NCI-H526 (cell line): ENCODE measurements around the gene HOMER2.
"Not testable (repeated sequence)": the region's sequence is repeated elsewhere in the genome, so short reads cannot be mapped to it uniquely, and the experiment has no call there.

Experiments used
- DNase-seq, 2 experiments: peaks; one replicate each; lab custom pipeline; 2025; lab: John Stamatoyannopoulos, UW

Gene HOMER2

GRCh38 chr15:82894971-82895520 lies 57.5 kb downstream of the HOMER2 start:
- no peak for DNase-seq

DNA sequence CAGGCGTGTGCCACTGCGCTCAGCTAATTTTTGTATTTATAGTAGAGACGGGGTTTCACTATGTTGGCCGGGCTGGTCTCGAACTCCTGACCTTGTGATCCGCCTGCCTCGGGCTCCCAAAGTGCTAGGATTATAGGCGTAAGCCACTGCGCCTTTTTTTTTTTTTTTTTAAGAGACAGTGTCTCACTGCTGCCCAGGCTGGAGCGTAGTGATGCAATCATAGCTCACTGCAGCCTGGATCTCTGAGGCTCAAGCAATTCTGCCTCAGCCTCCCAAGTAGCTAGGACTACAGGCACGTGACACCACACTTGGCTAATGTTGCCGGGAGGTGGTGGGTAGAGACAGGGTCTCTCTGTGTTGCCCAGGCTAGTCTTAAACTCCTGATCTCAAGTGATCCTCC lies 59.0 kb downstream of the HOMER2 start:
- not testable (repeated sequence) for DNase-seq

- no peak for DNase-seq
These were observed 59.9 kb downstream of the HOMER2 start for GRCh38 chr15:82892573-82892972.

- no peak for DNase-seq
These were observed 61.5 kb downstream of the HOMER2 start for GRCh38 chr15:82890995-82891390.

DNA sequence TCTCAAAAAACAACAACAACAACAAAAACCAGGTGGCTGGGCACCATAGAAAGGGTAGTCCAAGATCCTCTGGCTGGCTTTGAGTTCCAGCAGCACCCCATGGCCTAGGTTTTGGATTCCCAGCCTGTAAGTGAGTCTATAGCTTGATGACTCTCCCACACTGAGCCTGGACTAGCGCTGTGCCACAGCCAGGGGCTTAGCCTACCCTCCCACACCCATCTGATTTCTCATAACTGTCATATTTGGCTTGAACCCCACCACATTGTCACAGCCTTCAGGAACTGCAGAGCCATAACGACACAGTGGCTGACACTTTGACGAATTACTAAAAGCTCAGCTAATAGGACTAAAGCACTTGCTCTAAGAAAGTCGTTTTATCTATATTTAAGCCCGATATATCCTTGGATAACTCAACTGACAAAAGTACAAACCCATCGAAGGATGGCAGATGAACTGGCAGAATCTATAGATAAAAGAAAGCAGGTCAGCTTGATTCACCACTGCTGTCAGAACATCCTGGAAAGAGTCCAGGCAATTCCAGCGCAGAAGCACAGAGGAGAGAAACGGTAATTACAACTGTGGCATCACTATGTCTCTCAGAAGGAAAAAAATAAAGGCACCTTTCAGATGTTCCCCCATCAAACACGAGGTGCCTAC lies 62.1 kb downstream of the HOMER2 start:
- DNase-seq, result no peak

DNA sequence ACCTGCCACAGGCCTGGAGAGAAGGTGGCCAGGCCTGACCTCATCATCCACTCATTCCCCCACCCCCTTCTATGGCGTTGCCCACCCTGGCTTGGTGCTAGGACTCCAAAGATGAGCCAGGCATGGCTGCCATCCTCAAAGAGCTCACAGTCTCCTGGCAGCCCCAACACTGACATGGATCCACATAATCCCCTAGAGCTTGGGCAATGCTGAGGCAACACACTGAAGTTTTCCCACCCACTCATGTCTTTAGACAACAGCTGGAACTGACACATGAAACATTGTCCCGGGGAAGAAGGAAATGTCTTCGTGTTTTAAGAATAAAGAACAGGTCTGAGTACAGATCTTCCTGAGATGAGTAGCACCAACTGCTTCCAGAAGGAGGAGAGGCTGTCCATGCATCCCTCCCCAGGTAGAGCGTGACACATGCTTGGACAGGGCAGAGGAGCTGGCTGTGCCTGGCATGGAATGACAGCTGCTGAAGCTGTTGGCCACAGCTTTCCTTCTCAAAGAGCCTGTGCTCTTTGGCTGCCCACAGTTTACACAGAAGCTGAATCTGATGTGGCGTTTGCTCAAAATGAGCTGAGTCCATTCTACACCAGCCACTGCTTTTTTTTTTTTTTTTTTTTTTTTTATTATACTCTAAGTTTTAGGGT lies 70.1 kb downstream of the HOMER2 start:
- DNase-seq, result no peak

DNA sequence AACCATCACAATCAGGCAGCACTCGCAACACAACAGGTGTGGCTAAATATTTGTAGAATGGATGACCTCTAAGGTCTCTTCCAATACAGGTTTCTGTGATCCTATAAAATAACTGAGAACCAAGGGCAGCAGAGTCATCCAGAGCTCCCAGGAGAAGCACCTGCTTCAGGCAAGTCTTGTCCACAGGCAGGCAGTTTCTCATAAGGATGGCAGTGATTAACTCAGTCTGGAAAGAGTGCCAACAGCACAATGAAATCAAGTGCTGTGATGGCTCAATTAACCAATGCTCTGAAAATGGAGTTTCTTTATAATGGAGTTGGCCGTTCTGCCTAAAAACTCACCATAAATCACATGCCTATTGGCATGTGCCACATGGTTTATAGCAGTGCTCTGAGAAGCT lies 70.8 kb downstream of the HOMER2 start:
- DNase-seq, result no peak

DNA sequence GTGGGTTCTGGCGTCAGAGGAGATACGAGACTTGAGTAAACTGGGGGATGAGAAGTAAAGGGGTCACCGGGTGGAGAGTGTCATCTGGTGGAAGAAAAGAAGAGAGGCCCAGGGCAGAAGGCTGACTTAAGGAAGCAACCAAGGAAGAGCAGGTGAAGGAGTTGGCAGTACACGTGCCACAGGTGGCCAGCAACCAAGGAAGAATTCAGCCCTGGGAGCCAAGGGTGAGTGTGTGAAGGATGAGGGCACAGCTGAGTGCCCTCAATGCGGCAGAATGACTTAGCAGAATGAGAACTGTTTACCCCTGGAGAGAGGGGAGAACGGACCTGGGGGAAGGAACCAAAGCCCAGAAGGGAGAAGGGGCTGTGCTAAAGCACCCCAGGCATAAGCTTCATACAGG lies 71.8 kb downstream of the HOMER2 start:
- DNase-seq, result no peak

DNA sequence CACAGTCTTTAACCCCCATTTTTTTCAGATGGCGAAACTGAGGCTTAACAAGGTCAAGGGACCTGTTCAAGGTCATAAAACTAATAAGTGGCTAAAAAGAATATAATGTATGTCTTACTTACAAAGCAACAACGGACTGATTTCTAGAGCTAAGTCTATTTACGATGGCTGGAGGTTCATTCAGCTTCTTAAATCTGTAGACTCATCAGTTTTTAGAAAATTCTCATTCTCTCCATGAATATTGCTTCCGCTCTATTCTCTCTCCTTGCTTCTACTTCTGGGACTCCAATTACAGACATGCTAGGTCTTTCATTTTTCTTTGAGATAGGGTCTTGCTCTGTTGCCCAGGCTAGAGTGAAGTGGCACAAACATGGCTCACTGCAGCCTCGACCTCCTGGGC lies 74.2 kb downstream of the HOMER2 start:
- no peak for DNase-seq

GRCh38 chr15:82877825-82878224 lies 74.7 kb downstream of the HOMER2 start:
- no peak for DNase-seq

DNA sequence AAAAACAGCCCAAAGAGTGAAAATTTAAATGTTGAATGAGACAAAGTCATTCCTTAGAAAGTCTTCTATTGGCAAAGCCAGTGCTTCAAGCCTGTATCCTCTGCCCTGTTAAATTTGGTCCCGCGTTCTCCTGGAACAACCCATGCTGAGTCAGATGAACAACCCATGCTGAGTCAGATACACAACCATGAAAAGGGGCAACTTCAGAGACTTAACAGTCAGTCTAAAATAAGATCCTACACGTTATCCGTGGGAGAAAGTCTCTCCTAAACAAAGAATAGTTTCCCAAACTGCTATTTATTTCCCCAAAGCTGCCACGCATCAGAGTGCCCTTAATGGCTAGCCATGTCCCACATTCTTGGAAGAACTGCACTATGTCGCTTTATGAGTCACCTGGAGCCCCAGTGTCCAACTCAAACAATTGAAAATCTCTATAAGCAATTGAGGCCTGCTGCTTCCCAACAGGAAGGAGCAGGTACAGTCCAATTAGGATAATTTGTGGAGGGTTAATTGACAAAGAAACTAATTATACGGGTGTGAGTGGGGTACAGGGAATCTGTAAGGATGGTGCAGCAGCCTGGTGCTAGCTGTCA lies 77.0 kb downstream of the HOMER2 start:
- DNase-seq, result no peak

DNA sequence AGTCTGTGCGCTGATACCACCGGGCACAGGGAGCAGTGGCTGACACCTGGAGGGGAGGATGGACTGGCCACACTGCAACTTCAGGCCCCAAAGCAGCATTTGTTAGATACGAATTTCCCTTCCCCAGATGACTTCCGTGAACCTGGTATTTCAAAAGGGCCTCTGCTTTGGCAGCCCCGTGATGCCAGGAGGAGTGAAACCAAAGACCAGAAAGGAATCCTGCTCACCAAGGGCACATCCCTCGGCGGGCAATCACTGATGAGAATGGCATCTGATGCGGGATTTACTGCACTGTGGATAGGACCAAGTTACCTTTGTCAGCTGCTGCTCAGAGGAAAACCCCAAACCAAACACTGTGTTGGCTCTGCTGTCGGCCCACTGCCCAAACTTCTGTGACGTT lies 77.6 kb downstream of the HOMER2 start:
- no peak for DNase-seq

DNA sequence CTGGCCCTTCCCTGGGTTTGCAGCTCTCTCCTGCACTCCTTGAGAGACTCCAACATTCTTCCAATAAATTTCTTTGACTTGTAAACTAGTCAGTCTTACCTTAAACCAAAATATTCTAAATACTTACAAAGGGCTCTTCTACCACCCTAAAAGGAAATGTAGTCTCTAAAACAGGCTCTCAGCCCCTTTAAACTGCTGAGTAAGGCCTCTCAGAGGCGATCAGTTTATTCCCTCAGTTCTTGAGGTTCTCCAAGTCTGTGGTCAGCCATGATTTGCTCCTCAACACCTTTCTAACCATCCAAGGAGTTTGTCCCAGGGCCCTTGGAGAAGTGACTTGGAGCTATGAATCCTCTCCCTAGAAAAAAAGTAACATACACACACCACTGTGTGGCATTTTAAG lies 78.3 kb downstream of the HOMER2 start:
- DNase-seq, result no peak

- DNase-seq, result no peak
These were observed 79.4 kb downstream of the HOMER2 start for GRCh38 chr15:82873000-82873680.

GRCh38 chr15:82871832-82872484 lies 80.6 kb downstream of the HOMER2 start:
- no peak for DNase-seq

- no peak for DNase-seq
These were observed 81.2 kb downstream of the HOMER2 start for GRCh38 chr15:82871358-82871757.

DNA sequence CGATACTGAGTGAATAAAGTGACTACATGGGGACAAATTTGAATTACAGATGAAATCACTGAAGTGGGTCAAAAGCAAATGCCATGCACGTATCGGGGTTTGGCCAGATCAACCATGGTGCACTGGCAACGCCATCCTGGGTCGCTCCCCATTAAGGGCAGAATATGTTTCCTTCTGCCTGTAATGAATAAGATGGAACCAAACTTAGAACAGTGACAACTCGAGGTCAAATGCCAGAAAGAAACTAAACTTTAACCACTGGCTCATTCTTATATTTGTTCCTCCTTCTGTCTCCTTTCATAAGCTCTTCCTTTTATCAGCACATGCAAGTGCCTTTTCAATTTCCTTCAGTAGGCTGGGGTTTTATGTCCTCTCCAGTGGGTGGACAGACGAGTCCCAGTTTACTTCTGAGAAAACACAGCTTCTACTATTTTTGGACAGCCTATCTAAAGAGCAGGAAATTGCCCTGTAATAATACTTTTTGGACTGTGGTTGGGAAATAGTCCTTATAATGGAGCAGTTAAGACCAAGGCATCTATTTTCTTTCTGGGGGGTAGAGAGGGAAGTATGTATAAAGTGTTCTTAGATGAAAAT lies 81.7 kb downstream of the HOMER2 start:
- DNase-seq, result no peak

DNA sequence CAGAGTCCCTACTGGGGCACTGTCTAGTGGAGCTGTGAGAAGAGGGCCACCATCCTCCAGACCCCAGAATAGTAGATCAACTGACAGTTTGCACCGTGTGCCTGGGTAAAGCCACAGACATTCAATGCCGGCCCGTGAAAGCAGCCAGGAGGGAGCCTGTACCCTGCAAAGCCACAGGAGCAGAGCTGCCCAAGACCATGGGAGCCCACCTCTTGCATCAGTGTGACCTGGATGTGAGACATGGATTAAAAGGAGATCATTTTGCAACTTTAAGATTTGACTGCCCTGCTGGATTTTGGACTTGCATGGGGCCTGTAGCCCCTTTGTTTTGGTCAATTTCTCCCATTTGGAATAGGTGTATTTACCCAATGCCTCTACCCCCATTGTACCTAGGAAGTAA lies 86.5 kb downstream of the HOMER2 start:
- not testable (repeated sequence) for DNase-seq

GRCh38 chr15:82865581-82865980 lies 86.9 kb downstream of the HOMER2 start:
- not testable (repeated sequence) for DNase-seq

GRCh38 chr15:82864967-82865366 lies 87.6 kb downstream of the HOMER2 start:
- no peak for DNase-seq

- no peak for DNase-seq
These were observed 89.6 kb downstream of the HOMER2 start for GRCh38 chr15:82862886-82863285.

- no peak for DNase-seq
These were observed 93.6 kb downstream of the HOMER2 start for GRCh38 chr15:82858932-82859331.
